Measurements from ENCODE around the gene GPR35.
A peak's percentile ranks its signal among the peaks of the same experiment; 100 is the strongest.

Gene GPR35

GRCh38 chr2:240579071-240579762 lies 46.1 kb upstream of the GPR35 start:
- no peak for TF ChIP-seq EZH2phosphoT487 (IDR thresholded peaks at IDR 0.05; ENCODE audit: borderline replicate concordance, low read length)
- TF ChIP-seq, protein P1, sequence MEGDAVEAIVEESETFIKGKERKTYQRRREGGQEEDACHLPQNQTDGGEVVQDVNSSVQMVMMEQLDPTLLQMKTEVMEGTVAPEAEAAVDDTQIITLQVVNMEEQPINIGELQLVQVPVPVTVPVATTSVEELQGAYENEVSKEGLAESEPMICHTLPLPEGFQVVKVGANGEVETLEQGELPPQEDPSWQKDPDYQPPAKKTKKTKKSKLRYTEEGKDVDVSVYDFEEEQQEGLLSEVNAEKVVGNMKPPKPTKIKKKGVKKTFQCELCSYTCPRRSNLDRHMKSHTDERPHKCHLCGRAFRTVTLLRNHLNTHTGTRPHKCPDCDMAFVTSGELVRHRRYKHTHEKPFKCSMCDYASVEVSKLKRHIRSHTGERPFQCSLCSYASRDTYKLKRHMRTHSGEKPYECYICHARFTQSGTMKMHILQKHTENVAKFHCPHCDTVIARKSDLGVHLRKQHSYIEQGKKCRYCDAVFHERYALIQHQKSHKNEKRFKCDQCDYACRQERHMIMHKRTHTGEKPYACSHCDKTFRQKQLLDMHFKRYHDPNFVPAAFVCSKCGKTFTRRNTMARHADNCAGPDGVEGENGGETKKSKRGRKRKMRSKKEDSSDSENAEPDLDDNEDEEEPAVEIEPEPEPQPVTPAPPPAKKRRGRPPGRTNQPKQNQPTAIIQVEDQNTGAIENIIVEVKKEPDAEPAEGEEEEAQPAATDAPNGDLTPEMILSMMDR (IDR thresholded peaks at IDR 0.05; ENCODE audit: low read depth, low read length, poor library complexity, severe bottlenecking): no peak
- Histone ChIP-seq H4K20me1 (ENCODE audit: control insufficient read depth, insufficient read depth, low read depth, low read length) (no peaks in the 10 kb centered on the region), H3F3A (ENCODE audit: control insufficient read depth, insufficient read depth) (peaks cover 3% of the 10 kb centered on the region; the same call in 1 of the 2 replicates), H3K4me1 (ENCODE audit: control insufficient read depth, low read length) (peaks cover 53% of the 10 kb centered on the region), H3K9me3 (ENCODE audit: control insufficient read depth, insufficient read depth, low read length) (no peaks in the 10 kb centered on the region), H3K27ac (ENCODE audit: low read depth, low read length) (peak overlapping the region; percentile 41), H3K4me2 (ENCODE audit: low read length) (peak overlapping the region; percentile 10), H3K79me2 (ENCODE audit: control insufficient read depth, low read length) (peaks cover 56% of the 10 kb centered on the region), H3K27me3 (ENCODE audit: control insufficient read depth, low read length) (no peaks in the 10 kb centered on the region), H3K4me3 (ENCODE audit: low read length) (no peak overlapping the region), H3K36me3 (ENCODE audit: control insufficient read depth, low read length) (peaks cover 71% of the 10 kb centered on the region), H3K9me2 (replicated peaks; ENCODE audit: control insufficient read depth, low read length) (no peaks in the 10 kb centered on the region)

- Histone ChIP-seq H3K4me2 (ENCODE audit: low read length) (peak overlapping the region; percentile 10), H3K27me3 (ENCODE audit: control insufficient read depth, low read length) (no peaks in the 10 kb centered on the region), H3K79me2 (ENCODE audit: control insufficient read depth, low read length) (peaks cover 57% of the 10 kb centered on the region), H3F3A (ENCODE audit: control insufficient read depth, insufficient read depth) (peaks cover 8% of the 10 kb centered on the region), H3K36me3 (ENCODE audit: control insufficient read depth, low read length) (peaks cover 69% of the 10 kb centered on the region), H3K9me2 (replicated peaks; ENCODE audit: control insufficient read depth, low read length) (no peaks in the 10 kb centered on the region), H3K4me3 (ENCODE audit: low read length) (no peak overlapping the region), H3K4me1 (ENCODE audit: control insufficient read depth, low read length) (peaks cover 59% of the 10 kb centered on the region), H3K9me3 (ENCODE audit: control insufficient read depth, insufficient read depth, low read length) (no peaks in the 10 kb centered on the region), H4K20me1 (ENCODE audit: control insufficient read depth, insufficient read depth, low read depth, low read length) (no peaks in the 10 kb centered on the region), H3K27ac (ENCODE audit: low read depth, low read length) (peak overlapping the region; percentile 41)
- no peak for TF ChIP-seq EZH2phosphoT487 (IDR thresholded peaks at IDR 0.05; ENCODE audit: borderline replicate concordance, low read length)
- TF ChIP-seq, protein P1 (IDR thresholded peaks at IDR 0.05; ENCODE audit: low read depth, low read length, poor library complexity, severe bottlenecking): peak; percentile 58
Observed at GRCh38 chr2:240579771-240580614, 45.3 kb upstream of the GPR35 start.

- H3K36me3 ChIP-seq (ENCODE audit: control insufficient read depth, low read length): peaks cover 62% of the 10 kb centered on the region
- H3K9me3 ChIP-seq (ENCODE audit: control insufficient read depth, insufficient read depth, low read length): no peaks in the 10 kb centered on the region
- H3K4me3 ChIP-seq (ENCODE audit: low read length): no peak overlapping the region
- TF ChIP-seq, protein P1 (IDR thresholded peaks at IDR 0.05; ENCODE audit: low read depth, low read length, poor library complexity, severe bottlenecking): no peak
- TF ChIP-seq EZH2phosphoT487 (IDR thresholded peaks at IDR 0.05; ENCODE audit: borderline replicate concordance, low read length): no peak
- no peaks in the 10 kb centered on the region for H3K9me2 ChIP-seq (replicated peaks; ENCODE audit: control insufficient read depth, low read length)
- H3K4me2 ChIP-seq (ENCODE audit: low read length): no peak overlapping the region
- H4K20me1 ChIP-seq (ENCODE audit: control insufficient read depth, insufficient read depth, low read depth, low read length): no peaks in the 10 kb centered on the region
- H3K79me2 ChIP-seq (ENCODE audit: control insufficient read depth, low read length): peaks cover 67% of the 10 kb centered on the region
- peaks cover 66% of the 10 kb centered on the region for H3K4me1 ChIP-seq (ENCODE audit: control insufficient read depth, low read length)
- H3F3A ChIP-seq (ENCODE audit: control insufficient read depth, insufficient read depth): peaks cover 18% of the 10 kb centered on the region
- H3K27me3 ChIP-seq (ENCODE audit: control insufficient read depth, low read length): no peaks in the 10 kb centered on the region
- no peak overlapping the region for H3K27ac ChIP-seq (ENCODE audit: low read depth, low read length)
Observed at GRCh38 chr2:240581811-240582210, 43.5 kb upstream of the GPR35 start.

All from DOHH2 (cell line).